HG03442 (cell line): ENCODE results near the gene TPD52L1.
A peak's percentile ranks its signal among the peaks of the same experiment; 100 is the strongest.

Experiments
- ATAC-seq: cut with Tn5 transposase; IDR thresholded peaks from one replicate; pipeline ENCODE4 v1.9.1; 2021; ENCODE audit warnings: mild to moderate bottlenecking, moderate library complexity; ENCODE audit not compliant: unreplicated experiment

The TPD52L1 gene

DNA sequence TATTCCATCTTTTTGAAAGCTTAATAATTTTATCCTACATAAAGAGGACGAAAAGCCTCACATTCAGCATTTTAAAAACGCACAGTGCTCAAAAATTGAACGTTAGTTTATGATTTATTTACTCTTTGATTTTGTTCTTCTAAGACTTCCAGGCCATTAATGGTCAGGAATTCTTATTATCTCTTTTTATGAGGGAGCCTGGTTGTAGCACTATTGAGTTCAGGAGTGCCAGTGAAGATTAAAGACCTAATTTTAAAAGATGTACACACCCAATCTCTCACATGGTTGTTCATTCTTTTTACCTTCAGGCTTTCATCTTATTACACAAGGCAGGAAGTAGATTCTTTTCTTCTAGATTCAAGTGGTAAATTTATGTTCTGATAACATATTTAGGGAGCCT lies 79.6 kb downstream of the TPD52L1 start:
- no peak for ATAC-seq

GRCh38 chr6:125236536-125237327 lies 83.2 kb downstream of the TPD52L1 start:
- no peak for ATAC-seq

- no peak for ATAC-seq
These were observed 84.2 kb downstream of the TPD52L1 start for GRCh38 chr6:125237764-125238163.

DNA sequence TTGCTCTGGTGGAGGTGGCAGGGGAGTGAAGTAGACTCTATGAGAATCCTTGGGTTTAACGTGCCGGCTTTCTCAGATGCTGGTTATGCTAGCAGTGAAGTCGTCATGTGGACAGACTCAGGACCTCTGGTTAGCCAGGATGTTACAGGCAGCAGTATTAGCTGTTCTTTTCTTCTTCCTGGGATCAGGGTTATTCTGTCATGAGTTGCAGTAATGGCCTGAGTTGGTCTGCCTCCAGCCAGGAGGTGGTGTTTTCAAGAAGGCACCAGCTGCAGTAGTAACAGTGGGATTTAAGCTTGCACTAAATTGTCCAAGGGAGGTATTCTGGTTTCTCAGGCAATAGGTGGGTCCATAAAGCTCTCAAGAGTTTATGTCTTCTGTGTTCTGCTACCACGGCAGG lies 91.5 kb downstream of the TPD52L1 start:
- no peak for ATAC-seq

DNA sequence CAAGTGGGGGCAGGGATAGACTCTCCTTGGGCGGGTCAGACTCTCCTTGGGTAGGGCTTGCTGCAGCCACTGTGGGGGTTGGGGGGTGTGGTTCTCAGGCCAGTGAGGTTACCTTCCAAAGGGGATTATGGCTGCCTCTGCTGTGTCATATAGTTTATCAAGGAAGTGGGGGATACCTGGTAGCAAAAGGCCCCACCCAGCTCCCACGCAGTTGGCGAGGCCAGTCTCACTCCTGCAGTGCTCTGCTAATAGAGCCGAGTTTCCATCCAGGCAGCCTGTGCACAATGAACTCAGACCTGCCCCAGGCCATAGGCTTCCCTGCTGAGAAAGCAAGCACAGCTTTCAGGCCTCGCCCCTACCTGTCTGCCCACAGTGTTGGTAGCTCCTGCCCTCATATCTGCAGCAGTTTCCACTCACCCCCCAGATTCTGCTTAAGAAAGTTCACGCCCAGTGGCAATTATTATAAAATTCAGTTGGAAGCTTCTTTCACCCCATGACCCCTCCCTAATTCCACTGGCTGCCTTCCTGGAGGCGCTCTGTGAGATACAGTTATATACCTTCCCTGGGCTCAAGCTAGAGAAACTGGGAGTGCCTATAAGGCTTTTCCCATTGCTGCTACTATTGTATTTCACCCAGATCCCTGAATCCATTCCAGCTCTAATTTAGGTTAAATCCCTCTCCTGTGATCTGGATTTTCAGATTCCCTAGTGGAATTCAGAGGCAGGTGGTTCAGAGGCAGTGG lies 92.1 kb downstream of the TPD52L1 start:
- no peak for ATAC-seq

DNA sequence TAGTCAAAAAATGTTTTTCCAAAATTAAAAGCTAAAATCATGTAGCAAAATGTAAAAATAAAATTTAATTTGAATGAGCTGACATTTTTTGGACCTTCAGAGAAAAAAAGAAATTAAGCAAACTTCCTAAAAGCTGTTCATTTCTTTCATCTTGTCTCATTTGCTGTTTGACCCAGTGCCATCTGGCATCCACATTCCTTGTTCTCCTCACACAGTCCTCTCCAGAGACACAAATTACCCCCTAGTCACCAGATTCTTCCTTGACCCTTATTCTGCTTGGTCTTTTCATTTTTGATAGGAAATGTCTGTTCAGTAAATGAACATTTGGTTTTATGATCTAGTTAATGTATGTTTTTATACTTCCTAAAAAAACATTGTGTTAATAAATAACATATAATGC lies 93.0 kb downstream of the TPD52L1 start:
- no peak for ATAC-seq

DNA sequence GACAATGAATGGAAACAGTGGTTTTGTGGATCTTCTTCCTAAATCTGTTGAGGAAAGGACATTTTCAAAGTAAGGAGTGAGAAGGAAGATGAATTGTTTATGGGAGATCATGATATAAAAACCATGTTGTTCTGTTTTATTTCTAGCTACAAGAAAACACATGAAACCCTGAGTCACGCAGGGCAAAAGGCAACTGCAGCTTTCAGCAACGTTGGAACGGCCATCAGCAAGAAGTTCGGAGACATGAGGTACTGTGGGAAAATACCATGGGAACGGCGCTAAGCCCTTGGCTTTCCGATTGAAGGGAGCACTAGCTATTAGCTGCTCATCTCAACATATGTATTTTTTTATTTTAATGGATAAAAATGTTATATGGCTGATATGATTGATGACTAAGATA lies 94.6 kb downstream of the TPD52L1 start:
- no peak for ATAC-seq

- no peak for ATAC-seq
These were observed 96.9 kb downstream of the TPD52L1 start for GRCh38 chr6:125250511-125250910.

DNA sequence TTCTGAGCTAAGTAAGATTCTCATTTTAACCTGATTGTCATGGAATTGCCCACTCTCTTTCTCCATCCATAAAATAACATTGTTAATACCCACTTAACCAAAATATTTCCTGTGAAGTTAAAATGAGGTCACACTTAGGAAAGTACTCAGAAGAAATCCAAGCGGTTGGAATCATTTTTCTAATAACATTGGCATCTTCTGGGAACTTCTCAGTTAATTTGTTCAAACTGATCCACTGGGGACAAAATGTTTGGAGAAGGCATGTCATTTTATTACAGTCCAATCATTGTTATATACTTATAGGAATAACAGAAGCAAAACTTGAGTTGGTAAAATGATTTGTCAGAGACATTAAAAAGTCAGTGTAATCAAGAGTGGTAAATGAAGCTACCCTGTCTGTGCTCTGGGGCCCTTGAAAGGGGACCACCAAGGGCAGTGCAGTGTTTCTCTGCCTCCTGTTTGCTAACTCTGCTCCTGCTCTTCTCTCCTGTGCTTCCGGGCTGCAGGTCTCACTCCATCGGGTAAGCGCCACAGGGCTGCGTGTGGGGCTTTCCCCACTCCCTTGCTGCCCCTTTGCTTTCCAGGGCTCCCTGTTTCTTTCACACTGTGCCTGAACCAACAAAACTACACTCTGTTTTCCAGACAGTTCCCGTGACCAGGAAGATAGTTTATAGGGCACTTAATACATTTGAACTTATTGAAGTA lies 98.1 kb downstream of the TPD52L1 start:
- ATAC-seq = no peak

GRCh38 chr6:125252891-125253290 lies 99.3 kb downstream of the TPD52L1 start:
- no peak for ATAC-seq

GRCh38 chr6:125253881-125254280 lies 100.3 kb downstream of the TPD52L1 start:
- no peak for ATAC-seq

- ATAC-seq = no peak
These were observed 100.7 kb downstream of the TPD52L1 start for GRCh38 chr6:125254321-125254720.

DNA sequence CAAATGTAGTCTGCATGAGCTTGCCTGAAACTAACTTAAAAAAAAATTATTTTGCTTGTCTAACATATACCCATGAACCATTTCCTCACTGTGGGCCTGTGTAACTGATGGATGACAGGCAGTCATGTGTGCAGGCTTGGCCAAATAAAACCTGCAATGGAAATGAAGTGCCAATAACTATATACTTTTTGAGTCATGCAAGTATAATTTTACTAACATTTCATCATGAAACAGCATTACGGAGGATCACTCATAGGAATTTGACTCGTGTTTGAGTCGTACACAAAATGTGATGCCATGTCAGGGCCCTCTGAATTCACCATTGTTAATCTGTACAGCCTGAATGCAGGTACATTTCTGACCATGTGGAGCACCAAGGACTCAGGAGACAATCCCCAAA lies 101.6 kb downstream of the TPD52L1 start:
- no peak for ATAC-seq

DNA sequence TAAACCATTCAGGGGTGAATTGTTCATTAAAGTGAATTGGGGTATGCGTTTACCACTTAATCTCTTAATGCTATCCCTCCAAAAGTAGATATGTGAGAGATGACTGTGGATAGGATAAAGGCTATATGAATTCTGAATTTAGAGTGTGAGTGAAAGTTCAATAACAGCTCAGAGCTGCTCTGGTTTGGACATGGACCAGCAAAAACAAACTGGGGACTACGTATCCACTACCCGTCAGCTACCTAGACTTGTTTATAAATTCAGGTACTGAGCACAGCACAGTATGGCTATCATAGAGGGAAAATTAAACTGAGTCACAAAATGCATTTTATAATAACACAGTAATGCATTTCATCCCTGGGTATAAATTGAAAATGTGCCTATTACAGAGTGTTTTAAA lies 103.8 kb downstream of the TPD52L1 start:
- ATAC-seq = no peak

- ATAC-seq = peak; percentile 94
These were observed 105.2 kb downstream of the TPD52L1 start for GRCh38 chr6:125258651-125259353.

- ATAC-seq = no peak
These were observed 105.8 kb downstream of the TPD52L1 start for GRCh38 chr6:125259354-125259736.

DNA sequence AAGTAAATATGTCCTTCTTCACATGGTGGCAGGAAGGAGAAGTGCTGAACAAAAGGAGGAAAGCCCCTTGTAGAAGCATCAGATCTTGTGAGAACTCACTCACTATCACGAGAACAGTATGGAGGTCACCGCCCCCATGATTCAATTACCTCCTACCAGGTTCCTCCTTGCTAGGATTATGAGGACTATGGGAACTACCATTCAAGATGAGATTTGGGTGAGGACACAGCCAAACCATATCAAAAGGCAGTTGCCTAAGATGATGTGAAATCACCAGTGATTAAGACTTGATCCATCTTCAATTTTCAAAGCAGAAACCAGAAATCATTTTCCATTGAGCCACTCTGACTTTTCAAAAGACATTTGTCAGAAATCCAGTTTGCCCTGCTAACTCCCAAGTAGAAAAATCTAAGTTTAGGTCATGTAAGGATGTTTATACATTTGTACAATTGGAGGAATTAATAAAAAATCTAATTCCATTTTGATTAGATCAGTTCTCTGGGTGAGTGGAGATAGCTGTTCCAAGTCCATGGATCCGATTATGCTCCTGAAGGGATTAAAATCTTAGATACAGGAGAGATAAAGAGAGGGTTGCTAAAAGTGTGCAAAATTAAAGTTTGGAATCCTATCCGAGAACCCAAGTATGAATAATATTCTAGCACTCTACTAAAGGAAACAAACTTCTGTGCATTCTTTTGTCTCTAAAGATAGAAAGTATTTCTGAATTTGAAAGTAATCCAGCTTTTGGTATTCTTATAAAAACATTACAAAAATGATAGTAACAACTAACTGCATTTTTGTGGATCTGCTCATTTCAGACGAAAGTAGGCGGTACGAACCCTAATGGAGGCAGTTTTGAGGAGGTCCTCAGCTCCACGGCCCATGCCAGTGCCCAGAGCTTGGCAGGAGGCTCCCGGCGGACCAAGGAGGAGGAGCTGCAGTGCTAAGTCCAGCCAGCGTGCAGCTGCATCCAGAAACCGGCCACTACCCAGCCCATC lies 108.7 kb downstream of the TPD52L1 start:
- ATAC-seq = no peak

DNA sequence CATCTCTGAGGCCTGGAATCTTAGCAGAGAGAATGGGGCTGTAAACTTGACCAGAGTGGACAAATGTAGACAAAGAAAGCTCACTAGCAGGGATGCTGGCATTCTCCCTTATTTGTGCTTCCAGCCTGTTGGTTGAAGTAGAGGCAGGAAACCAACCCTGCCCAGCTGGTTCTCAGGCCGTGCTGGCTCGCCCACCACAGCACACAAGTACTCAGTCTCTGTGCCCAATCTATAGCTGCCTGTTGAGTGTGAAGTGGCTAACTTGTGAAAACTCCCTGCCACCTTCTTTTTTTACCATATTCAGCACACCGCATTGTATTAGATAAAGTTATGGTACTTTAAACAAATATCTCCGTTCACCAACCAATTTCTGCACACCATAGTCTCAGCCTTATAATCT lies 110.9 kb downstream of the TPD52L1 start:
- ATAC-seq = no peak

DNA sequence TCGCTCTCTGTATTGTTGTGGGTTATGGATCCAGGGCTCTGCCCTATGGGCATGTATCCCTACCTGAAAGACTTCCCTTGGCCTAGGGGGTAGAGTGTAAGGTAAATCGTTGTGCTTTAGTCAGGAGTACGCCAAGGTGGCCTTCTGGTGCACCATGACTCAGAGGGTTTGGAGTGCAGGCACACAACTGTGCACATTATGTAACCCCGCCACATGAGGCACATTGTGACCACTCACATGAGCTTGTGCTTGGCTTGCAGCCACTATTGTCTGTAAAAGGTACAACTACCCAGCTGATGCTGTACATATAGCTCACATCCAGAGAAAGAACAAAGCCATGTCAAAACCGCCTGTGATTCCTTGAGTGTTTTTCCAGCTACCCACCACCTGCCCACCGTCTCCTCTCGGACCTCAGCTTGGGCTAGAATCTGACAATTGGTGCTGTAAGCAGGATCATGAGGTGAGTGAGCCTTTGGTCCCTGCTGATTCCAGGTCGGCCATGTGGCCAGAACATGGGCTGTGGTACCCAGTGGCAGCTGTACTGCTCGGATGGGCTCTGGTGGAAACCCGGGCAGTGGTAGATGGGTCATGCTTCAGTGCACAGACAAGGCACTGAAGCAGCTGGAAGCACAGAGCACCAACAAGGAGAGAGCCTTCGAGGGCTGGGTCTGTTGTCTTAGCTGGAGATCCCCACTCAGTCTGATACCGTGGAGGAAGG lies 114.4 kb downstream of the TPD52L1 start:
- no peak for ATAC-seq
